Astrocyte of the hippocampus (primary cell): ENCODE data around the gene CCNDBP1.
"Not testable (repeated sequence)": the region's sequence is repeated elsewhere in the genome, so short reads cannot be mapped to it uniquely, and the experiment has no call there.

ENCODE experiments used
- DNase-seq: peaks from one replicate; pipeline ENCODE4 v3.0.0; 2011; ENCODE audit warnings: low read depth, low spot score

Gene CCNDBP1

GRCh38 chr15:43185157-43186002 is at the start of gene CCNDBP1:
Gene CCNDBP1, plus strand, starts transcription at chr15:43185403. Its CDS starts 96 bp downstream, at chr15:43185499.
- DNase-seq, result peak; percentile 90

- DNase-seq, result no peak
These were observed 41.8 kb upstream of the CCNDBP1 start for GRCh38 chr15:43143203-43143941.

- no peak for DNase-seq
These were observed 40.7 kb upstream of the CCNDBP1 start for GRCh38 chr15:43144512-43144911.

- DNase-seq, result no peak
These were observed 39.0 kb upstream of the CCNDBP1 start for GRCh38 chr15:43146184-43146583.

- peak; percentile 66 for DNase-seq
These were observed 34.8 kb upstream of the CCNDBP1 start for GRCh38 chr15:43150191-43150929.

GRCh38 chr15:43151688-43152087 is 33.5 kb upstream of the CCNDBP1 start:
- DNase-seq, result no peak

- DNase-seq, result no peak
These were observed 31.9 kb upstream of the CCNDBP1 start for GRCh38 chr15:43153269-43153668.

- DNase-seq, result no peak
These were observed 19.3 kb upstream of the CCNDBP1 start for GRCh38 chr15:43165801-43166325.

- not testable (repeated sequence) for DNase-seq
These were observed 17.9 kb upstream of the CCNDBP1 start for GRCh38 chr15:43167261-43167660.

GRCh38 chr15:43168192-43169107 is 16.8 kb upstream of the CCNDBP1 start:
- peak; percentile 82 for DNase-seq

- DNase-seq, result peak; percentile 28
These were observed 15.3 kb upstream of the CCNDBP1 start for GRCh38 chr15:43169888-43170287.

- not testable (repeated sequence) for DNase-seq
These were observed 9.4 kb upstream of the CCNDBP1 start for GRCh38 chr15:43175656-43176309.

GRCh38 chr15:43177147-43177546 is 8.1 kb upstream of the CCNDBP1 start:
- DNase-seq, result not testable (repeated sequence)

- DNase-seq, result no peak
These were observed 1.9 kb upstream of the CCNDBP1 start for GRCh38 chr15:43183270-43183669.

GRCh38 chr15:43184407-43185124 is 637 bp upstream of the CCNDBP1 start:
- no peak for DNase-seq

GRCh38 chr15:43186003-43186353 is 775 bp downstream of the CCNDBP1 start:
- no peak for DNase-seq

GRCh38 chr15:43187544-43188155 is 2.4 kb downstream of the CCNDBP1 start:
- DNase-seq, result peak; percentile 66

- no peak for DNase-seq
These were observed 4.1 kb downstream of the CCNDBP1 start for GRCh38 chr15:43189296-43189695.

- peak; percentile 69 for DNase-seq
These were observed 5.0 kb downstream of the CCNDBP1 start for GRCh38 chr15:43190178-43190577.
